GM19193 (cell line): Measurements from ENCODE around the gene ZNF804B.

Experiments used
- POLR2A ChIP-seq: IDR thresholded peaks from 4 replicates; pipeline ENCODE4 v1.6.1; 2011; ENCODE audit not compliant: insufficient read depth, insufficient read length; ENCODE audit errors: extremely low read depth

ZNF804B gene

GRCh38 chr7:89064831-89065230, 305.3 kb downstream of the ZNF804B start:
- TF ChIP-seq POLR2A = no peak

GRCh38 chr7:89067048-89067447, 307.5 kb downstream of the ZNF804B start:
- TF ChIP-seq POLR2A = no peak

- no peak for TF ChIP-seq POLR2A
Observed at GRCh38 chr7:89072081-89072480, 312.6 kb downstream of the ZNF804B start.

GRCh38 chr7:89073776-89074175, 314.3 kb downstream of the ZNF804B start:
- TF ChIP-seq POLR2A = no peak

GRCh38 chr7:89077992-89078391, 318.5 kb downstream of the ZNF804B start:
- TF ChIP-seq POLR2A = no peak

- TF ChIP-seq POLR2A = no peak
Observed at GRCh38 chr7:89085580-89085979, 326.1 kb downstream of the ZNF804B start.

GRCh38 chr7:89091550-89091949, 332.1 kb downstream of the ZNF804B start:
- TF ChIP-seq POLR2A = no peak

- TF ChIP-seq POLR2A = no peak
Observed at GRCh38 chr7:89094269-89094668, 334.8 kb downstream of the ZNF804B start.

- no peak for TF ChIP-seq POLR2A
Observed at GRCh38 chr7:89103564-89103963, 344.1 kb downstream of the ZNF804B start.

GRCh38 chr7:89104748-89105685, 345.5 kb downstream of the ZNF804B start:
- TF ChIP-seq POLR2A = no peak

GRCh38 chr7:89123871-89124270, 364.4 kb downstream of the ZNF804B start:
- no peak for TF ChIP-seq POLR2A

GRCh38 chr7:89129600-89130375, 370.3 kb downstream of the ZNF804B start:
- no peak for TF ChIP-seq POLR2A

GRCh38 chr7:89133357-89133756, 373.9 kb downstream of the ZNF804B start:
- TF ChIP-seq POLR2A = no peak

- TF ChIP-seq POLR2A = no peak
Observed at GRCh38 chr7:89133819-89134218, 374.3 kb downstream of the ZNF804B start.

- no peak for TF ChIP-seq POLR2A
Observed at GRCh38 chr7:89145801-89146200, 386.3 kb downstream of the ZNF804B start.

- no peak for TF ChIP-seq POLR2A
Observed at GRCh38 chr7:89160107-89160506, 400.6 kb downstream of the ZNF804B start.

GRCh38 chr7:89165421-89165820, 405.9 kb downstream of the ZNF804B start:
- TF ChIP-seq POLR2A = no peak

GRCh38 chr7:89170628-89171027, 411.1 kb downstream of the ZNF804B start:
- TF ChIP-seq POLR2A = no peak
